Gastroesophageal sphincter (tissue), 3 donors: ENCODE results near the gene DHX34.

ENCODE experiments used
- CTCF ChIP-seq, 4 experiments: fragments of 200-600 bp in 2 of 4; fragments of 450-650 bp in 2 of 4; sonication (generic) in 1 of 4; IDR thresholded peaks; one replicate each; pipeline ENCODE4 v1.5.1; 2017 to 2019; ENCODE audit warnings: antibody characterized with exemption in 4 of 4, mild to moderate bottlenecking in 2 of 4, moderate library complexity in 2 of 4
- EP300 ChIP-seq: sonication (generic); formaldehyde crosslinking; IDR thresholded peaks from one replicate; pipeline ENCODE4 v1.6.1; 2017; ENCODE audit warnings: antibody characterized with exemption, mild to moderate bottlenecking
- POLR2A ChIP-seq, 2 donors: fragments of 450-650 bp; IDR thresholded peaks; one replicate each; pipeline ENCODE4 v1.6.1; 2017; ENCODE audit warnings: antibody characterized with exemption in 2 of 2, mild to moderate bottlenecking in 2 of 2, moderate library complexity in 1 of 2

GRCh38 chr19:47323409-47323808 lies 25.7 kb upstream of the DHX34 start:
- no peak for TF ChIP-seq CTCF (IDR thresholded peaks at IDR 0.05)
- TF ChIP-seq EP300, result no peak
- TF ChIP-seq POLR2A (IDR thresholded peaks at IDR 0.05), result no peak
